ENCODE data around the gene DEXI. TPM values are rescaled to one million over a fixed set of nuclear protein-coding genes. Genes with fewer than 3 reads are reported as not detected.

Gene DEXI
- total RNA-seq, 1 donor from 2014 or later, result 38.0 TPM

DNA sequence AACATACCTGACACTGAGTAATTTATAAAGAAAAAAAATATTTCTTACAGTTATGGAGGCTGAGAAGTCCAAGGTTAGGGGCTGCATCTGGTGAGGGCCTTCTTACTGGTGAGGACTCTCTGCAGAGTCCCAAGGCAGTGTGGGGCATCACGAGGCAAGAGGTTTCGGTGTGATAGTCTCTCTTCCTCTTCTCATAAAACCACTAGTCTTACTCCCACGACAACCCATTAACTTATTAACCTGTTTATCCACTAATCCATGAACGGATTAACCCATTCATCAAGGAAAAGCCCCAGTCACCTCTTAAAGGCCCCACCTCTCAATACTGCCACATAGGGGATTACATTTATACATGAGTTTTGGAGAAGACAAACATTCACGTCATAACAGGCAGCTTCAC is 45.1 kb downstream of the DEXI start:
- Mint-ChIP-seq H3K27me3 (no peaks in the 10 kb centered on the region), H3K4me1 (peaks cover 2% of the 10 kb centered on the region), H3K4me3 (no peak overlapping the region), H3K36me3 (ENCODE audit: low read depth) (peaks cover 24% of the 10 kb centered on the region), H3K9me3 (no peaks in the 10 kb centered on the region), H3K27ac (no peak overlapping the region)
- intact Hi-C loops (cut with micrococcal nuclease), result no loop called here
- no peak for DNase-seq

DNA sequence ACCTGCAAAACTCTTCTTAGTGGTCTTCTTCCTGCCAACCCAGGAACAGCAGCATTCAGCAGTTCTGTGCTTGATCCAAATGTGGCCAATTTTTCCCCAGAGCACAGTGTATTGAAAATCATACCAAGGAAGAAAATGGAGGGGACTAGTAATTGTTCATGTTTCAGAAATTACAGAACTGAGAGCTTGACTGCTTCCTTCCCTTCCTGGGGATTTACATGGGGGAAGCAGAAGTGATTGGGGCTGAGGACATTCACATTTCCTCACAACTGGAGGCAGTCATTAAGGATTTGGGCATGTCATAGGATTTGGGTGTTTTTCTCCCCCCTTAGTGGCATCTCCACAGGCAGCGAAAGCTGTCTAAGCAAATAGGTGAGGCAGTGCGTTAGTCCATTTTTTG is 45.5 kb downstream of the DEXI start:
- Mint-ChIP-seq H3K4me3 (no peak overlapping the region), H3K9me3 (no peaks in the 10 kb centered on the region), H3K4me1 (peaks cover 2% of the 10 kb centered on the region), H3K27me3 (peaks cover under 1% of the 10 kb centered on the region), H3K27ac (no peak overlapping the region), H3K36me3 (ENCODE audit: low read depth) (peaks cover 24% of the 10 kb centered on the region)
- no peak for DNase-seq
- intact Hi-C loops (cut with micrococcal nuclease), result no loop called here

DNA sequence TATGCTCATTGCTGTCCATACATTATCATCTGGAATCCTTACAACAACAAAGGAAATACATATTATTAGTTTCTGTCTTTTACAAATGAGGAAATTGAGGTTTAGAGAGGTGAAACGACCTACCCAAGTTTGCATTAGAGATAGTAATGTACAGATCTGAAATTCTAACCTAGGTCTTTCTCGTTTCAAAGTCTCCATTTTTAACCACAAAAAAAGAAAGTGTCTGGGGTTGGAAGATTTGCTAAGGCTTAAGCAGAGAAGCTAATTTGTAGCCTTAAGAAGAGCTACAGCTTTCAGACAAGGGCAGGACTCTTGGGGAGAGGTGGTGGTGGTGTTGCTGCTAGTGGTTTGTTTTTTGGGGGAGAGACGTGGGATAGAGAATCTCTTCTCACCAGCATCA is 46.1 kb downstream of the DEXI start:
- Mint-ChIP-seq H3K4me1 (peaks cover 2% of the 10 kb centered on the region), H3K27ac (no peak overlapping the region), H3K36me3 (ENCODE audit: low read depth) (peaks cover 24% of the 10 kb centered on the region), H3K27me3 (peaks cover 3% of the 10 kb centered on the region), H3K9me3 (no peaks in the 10 kb centered on the region), H3K4me3 (no peak overlapping the region)
- intact Hi-C loops (cut with micrococcal nuclease), result no loop called here
- no peak for DNase-seq

DNA sequence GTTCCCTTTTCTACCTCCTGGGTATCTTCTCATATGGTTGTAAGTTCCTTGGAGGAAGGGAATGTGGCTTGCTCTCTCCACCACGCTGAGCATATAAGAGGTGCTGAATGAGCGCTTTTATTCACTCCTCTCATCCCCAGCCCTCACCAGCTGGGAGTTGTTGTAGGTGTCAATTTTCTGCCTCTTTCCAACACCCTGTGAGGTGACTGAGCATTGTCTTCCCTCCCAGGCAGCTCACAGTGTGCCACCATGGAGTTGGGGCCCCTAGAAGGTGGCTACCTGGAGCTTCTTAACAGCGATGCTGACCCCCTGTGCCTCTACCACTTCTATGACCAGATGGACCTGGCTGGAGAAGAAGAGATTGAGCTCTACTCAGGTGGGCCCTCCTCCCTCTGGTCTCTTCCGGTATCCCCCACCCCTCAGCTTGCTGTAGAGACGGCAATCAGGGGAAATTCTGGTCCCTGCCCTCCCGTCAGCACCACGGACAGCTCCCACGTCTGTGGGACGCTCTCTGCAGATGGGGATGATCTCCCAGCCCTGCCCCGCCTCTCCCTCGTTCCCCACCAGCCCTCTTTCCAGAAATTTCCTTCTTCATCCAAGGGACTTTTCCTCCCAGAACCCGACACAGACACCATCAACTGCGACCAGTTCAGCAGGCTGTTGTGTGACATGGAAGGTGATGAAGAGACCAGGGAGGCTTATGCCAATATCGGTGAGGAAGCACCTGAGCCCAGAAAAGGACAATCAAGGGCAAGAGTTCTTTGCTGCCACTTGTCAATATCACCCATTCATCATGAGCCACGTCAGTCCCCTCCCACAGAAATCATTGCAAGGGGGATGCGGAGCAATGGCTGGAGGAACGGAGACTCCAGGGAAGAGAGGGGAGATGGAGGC is 47.0 kb downstream of the DEXI start:
- peak; percentile 83 for DNase-seq
- H3K4me3 Mint-ChIP-seq, result no peak overlapping the region

DNA sequence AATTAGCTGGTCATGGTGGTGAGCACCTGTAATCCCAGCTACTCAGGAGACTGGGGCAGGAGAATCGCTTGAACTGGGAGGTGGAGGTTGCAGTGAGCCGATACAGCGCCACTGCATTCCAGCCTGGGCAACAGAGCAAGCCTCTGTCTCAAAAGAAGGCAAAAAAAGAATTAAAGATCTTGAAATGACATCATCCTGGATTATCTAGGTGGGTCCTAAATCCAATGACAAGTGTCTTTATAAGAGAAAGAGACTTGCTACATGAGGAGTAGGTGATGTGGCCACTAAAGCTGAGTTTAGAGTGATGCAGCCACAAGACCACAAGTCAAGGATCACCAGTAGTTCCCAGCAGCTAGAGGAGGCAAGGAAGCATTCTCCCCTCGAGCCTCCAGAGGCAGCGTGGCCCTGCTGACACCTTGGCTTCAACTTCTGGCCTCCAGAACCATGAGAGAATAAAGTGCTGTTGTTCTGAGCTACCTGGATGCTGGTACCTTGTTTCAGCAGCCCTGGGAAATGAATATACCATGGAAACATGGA is 49.4 kb downstream of the DEXI start:
- Mint-ChIP-seq H3K9me3 (no peaks in the 10 kb centered on the region), H3K4me3 (no peak overlapping the region), H3K27me3 (peaks cover 4% of the 10 kb centered on the region), H3K4me1 (peaks cover 3% of the 10 kb centered on the region), H3K27ac (no peak overlapping the region), H3K36me3 (ENCODE audit: low read depth) (peaks cover 9% of the 10 kb centered on the region)
- no peak for DNase-seq
- intact Hi-C loops (cut with micrococcal nuclease), result no loop called here

More for the DNA sequence above, 47.0 kb downstream of the DEXI start:
- H3K9me3 Mint-ChIP-seq, result no peaks in the 10 kb centered on the region
- H3K27ac Mint-ChIP-seq, result no peak overlapping the region
- peaks cover 3% of the 10 kb centered on the region for H3K4me1 Mint-ChIP-seq
- intact Hi-C loops (cut with micrococcal nuclease), result no loop called here
- peaks cover 19% of the 10 kb centered on the region for H3K36me3 Mint-ChIP-seq (ENCODE audit: low read depth)
- peaks cover 3% of the 10 kb centered on the region for H3K27me3 Mint-ChIP-seq

DNA sequence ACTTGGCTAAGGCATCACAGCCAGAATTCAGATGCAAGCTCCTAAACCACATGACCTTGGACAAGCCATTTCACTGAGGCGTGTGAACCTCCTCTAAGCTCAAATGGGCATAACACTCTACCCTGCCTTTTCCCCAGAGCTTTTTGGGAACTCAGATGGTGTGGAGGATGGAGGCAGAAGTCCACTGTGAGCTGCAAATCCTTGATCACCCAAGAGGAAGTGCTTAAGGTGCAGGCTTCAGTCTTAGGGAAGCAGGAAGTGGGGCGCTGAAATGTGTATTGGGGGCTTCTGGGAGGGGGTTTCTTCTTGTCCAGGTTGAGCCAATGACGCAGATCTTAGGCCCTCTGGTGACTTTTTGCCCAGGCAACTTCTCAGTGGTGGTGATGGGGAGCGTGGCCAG is 52.4 kb downstream of the DEXI start:
- DNase-seq, result no peak
- Mint-ChIP-seq H3K27ac (no peak overlapping the region), H3K27me3 (peaks cover 13% of the 10 kb centered on the region), H3K36me3 (ENCODE audit: low read depth) (no peaks in the 10 kb centered on the region), H3K4me1 (peaks cover 3% of the 10 kb centered on the region), H3K9me3 (no peaks in the 10 kb centered on the region), H3K4me3 (no peak overlapping the region)
- intact Hi-C loops (cut with micrococcal nuclease), result no loop called here

DNA sequence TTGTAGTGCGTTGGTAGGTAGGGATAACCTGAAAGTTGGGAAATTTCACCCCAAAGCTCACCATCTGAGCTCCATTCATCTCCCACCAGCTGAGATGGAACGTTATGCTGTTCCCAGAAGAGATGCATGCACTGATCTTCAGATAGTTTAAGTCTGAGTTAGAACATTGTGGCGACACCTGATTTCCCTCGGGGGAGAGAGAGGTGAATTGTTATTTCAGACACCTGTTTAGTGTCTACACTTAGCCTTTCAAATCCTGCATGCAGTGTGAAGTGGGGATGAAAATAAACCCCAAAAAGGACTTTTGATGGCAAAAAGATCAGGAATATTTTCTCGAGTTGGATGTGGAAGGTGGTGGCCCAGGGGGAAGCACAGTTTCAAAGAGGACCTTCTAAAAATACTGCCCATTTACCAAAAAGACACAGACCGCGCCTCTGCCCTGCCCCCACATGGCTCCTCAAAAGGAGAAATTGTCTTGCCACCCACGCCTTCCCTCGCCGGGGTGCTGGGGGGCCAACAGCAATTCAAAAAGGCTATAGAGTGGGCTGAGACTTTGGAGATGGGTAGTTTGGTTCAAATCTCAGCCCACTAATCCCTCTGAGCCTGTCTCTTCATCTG is 53.8 kb downstream of the DEXI start:
- Mint-ChIP-seq H3K27ac (no peak overlapping the region), H3K9me3 (no peaks in the 10 kb centered on the region), H3K27me3 (peaks cover 23% of the 10 kb centered on the region), H3K36me3 (ENCODE audit: low read depth) (peaks cover 3% of the 10 kb centered on the region), H3K4me3 (no peak overlapping the region), H3K4me1 (peaks cover 9% of the 10 kb centered on the region)
- no peak for DNase-seq
- intact Hi-C loops (cut with micrococcal nuclease), result no loop called here

DNA sequence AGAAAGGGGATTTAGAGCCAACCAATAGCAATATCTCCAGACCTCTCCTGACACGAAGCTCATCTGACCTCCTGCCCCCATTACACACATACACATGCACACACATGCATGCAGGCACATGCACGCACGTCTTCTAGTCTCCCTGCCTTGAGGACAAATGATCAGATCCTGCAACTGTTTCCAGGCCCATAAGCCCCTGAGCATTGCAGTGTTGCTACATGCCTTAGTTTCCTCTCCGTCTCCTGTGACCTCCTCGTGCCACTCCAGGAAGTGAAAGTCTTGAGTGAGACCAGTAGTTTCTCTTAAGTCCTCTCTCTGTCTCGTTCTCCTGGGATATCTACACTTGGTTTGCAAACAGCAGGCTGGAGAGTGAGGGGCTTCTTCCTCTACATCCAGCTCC is 57.0 kb downstream of the DEXI start:
- Mint-ChIP-seq H3K36me3 (ENCODE audit: low read depth) (peaks cover 4% of the 10 kb centered on the region), H3K9me3 (no peaks in the 10 kb centered on the region), H3K4me3 (no peak overlapping the region), H3K27ac (no peak overlapping the region), H3K4me1 (peaks cover 25% of the 10 kb centered on the region), H3K27me3 (peaks cover 24% of the 10 kb centered on the region)
- intact Hi-C loops (cut with micrococcal nuclease), result no loop called here
- DNase-seq, result no peak

DNA sequence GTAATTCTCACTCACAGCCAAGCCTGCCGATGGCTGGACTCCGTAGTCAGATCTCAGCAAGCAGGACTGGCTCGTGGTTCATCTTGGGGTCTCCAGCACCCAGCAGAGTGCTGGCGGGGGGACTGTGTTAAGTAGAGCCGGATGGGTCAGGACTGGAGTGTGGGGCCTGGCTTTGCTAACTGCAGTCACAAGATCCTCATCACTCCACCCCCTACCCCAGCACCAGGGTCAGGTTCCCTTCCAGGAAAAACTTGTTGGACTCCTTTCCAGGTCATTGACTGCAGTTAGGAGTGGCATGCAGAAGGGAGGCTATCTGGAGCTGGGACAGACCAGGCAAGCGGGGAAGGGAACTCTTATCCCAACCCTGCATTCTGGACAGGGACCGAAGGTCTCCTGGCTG is 59.3 kb downstream of the DEXI start:
- Mint-ChIP-seq H3K27me3 (peaks cover 34% of the 10 kb centered on the region), H3K36me3 (ENCODE audit: low read depth) (peaks cover 4% of the 10 kb centered on the region), H3K9me3 (no peaks in the 10 kb centered on the region), H3K4me1 (peaks cover 40% of the 10 kb centered on the region), H3K4me3 (no peak overlapping the region), H3K27ac (no peak overlapping the region)
- intact Hi-C loops (cut with micrococcal nuclease), result no loop called here
- DNase-seq, result no peak

DNA sequence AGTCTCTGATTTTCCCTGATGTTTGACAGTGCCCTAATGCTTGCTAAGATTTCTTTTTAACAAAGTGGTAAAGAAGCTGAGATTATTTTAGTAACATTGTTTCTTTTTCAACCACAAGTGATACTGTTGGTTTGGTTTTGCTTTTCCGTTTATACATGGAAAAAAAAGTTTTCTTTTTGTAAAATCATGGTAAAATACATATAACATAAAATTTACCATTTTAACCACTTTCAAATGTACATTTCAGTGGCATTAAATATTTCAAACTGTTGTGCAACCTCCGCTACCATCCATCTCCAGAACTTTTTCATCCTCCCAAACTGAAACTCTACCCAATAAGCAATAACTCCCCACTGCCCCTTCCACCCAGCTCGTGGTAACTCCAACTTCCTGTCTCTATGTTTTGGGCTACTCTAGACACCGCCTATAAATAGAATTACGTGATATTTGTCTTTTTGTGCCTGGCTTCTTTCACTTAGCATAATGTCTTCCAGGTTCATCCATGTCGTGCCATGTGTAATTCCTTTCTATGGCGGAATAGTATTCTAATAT is 60.7 kb downstream of the DEXI start:
- Mint-ChIP-seq H3K27ac (peak overlapping the region; percentile 61), H3K4me3 (peak overlapping the region; percentile 36), H3K4me1 (peaks cover 54% of the 10 kb centered on the region), H3K27me3 (peaks cover 35% of the 10 kb centered on the region), H3K9me3 (no peaks in the 10 kb centered on the region), H3K36me3 (ENCODE audit: low read depth) (peaks cover 4% of the 10 kb centered on the region)
- no peak for DNase-seq
- intact Hi-C loops (cut with micrococcal nuclease), result loop anchor here (1.0 kb wide), 1 partner anchor 10 kb away; no protein-coding TSS in a partner anchor

DNA sequence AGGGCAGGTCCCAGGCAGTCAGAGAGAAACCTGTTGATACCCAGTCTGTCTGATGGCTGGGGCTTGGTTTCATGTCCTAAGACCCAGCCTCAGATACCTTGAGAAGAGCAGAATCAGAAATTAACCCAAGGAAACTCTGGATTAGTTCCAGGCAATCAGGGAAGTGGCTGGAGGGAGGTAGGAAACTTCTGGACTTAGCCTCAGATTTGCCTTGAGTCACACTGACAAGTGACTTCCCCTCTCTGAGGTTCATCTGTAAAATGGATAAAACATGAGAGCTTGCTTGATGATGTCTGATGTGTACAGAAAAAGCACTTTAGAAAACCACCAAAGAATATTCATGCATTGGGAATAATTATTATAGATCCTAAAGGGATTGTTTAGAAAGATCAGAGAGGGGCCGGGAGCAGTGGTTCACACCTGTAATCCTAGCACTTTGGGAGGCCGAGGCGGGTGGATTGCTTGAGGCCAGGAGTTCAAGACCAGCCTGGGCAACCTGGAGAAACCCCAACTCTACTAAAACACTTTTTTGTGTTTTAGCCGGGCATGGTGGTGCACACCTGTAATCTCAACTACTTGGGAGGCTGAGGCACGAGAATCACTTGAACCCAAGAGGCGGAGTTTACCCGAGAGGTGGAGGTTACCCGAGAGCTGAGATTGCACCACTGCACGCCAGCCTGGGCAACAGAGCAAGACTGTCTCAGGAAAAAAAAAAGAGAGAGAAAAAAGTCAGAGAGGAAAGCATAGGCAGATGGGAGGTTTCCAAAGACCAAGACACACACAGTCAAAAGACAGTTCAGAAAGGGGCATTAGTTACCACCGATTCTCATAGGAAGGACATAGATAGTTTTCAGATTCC is 61.4 kb downstream of the DEXI start:
- no peak for DNase-seq
- Mint-ChIP-seq H3K27ac (no peak overlapping the region), H3K4me1 (peaks cover 58% of the 10 kb centered on the region), H3K9me3 (no peaks in the 10 kb centered on the region), H3K27me3 (peaks cover 35% of the 10 kb centered on the region), H3K36me3 (ENCODE audit: low read depth) (peaks cover 4% of the 10 kb centered on the region), H3K4me3 (peak overlapping the region; percentile 55)
- intact Hi-C loops (cut with micrococcal nuclease), result loop anchor here (1.0 kb wide), 1 partner anchor 10 kb away; no protein-coding TSS in a partner anchor

DNA sequence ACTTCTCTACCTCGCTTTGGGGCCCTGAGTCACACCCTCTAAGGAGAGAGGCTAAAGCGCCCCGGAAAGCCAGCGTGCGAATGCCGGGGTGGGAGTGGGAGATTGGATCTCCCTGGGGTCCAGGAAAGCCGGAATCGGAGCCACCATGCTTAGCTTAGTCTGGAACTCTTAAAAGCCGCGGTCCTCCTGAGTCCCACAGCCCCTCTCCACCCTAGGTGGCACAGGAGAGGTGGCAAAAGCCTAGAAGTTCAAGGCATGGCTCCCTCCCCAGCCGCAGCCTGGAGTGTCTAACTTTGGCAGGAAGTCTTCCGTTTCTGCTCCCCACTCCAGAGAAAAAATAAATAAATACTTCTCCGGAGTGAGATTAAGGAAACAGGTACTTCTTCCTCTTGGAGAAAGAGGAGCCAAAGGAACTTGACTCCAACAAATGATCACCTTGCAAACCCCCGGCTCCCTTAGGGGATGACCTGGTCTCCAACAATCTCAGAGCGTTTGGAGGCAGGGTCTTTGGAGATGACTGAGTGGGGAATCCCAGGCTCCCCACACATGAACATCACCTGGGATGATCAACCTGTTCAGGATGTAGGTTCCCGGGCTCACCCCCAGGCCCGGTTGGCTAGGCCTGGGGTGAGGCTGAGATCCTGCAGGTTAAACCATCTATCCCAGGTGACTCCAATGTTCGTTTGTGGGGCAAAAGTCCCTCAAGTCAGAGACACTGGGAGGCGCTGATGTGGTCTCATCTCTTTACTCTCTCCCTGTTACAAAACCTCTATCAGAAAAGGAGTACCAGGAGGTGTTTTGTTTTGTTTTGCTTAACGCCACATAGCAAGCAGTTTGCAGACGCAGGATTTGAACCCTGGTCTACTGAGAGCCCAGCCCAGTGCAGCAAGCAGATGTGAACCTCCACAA is 62.3 kb downstream of the DEXI start:
- Mint-ChIP-seq H3K27me3 (peaks cover 42% of the 10 kb centered on the region), H3K27ac (no peak overlapping the region), H3K4me1 (peaks cover 66% of the 10 kb centered on the region), H3K4me3 (peak overlapping the region; percentile 95), H3K9me3 (no peaks in the 10 kb centered on the region), H3K36me3 (ENCODE audit: low read depth) (peaks cover 4% of the 10 kb centered on the region)
- intact Hi-C loops (cut with micrococcal nuclease), result loop anchor here (2.0 kb wide), 1 partner anchor 35 kb away; no protein-coding TSS in a partner anchor
- DNase-seq, result no peak

Measured in activated CD4-positive, alpha-beta T cell treated with anti-CD3 and anti-CD28 coated beads, Interleukin-2, amount 10 ng/mL, durations not matched to agents 24 days and 14 days (primary cell).